Heart left ventricle (tissue), 16 donors: ENCODE results near the gene FTCD. TPM values are rescaled to one million over a fixed set of nuclear protein-coding genes. Genes with fewer than 3 reads are reported as not detected.

Experiments used
- ATAC-seq, 4 donors: fragments of 200-7000 bp; cut with Tn5 transposase; one replicate each; pipeline ENCODE4 v1.9.1; 2020 to 2022; ENCODE audit warnings: moderate library complexity in 4 of 4, mild to moderate bottlenecking in 3 of 4, moderate number of reproducible peaks in 1 of 4
- DNase-seq, 5 donors: peaks; one replicate each; pipeline ENCODE4 v3.0.0-alpha.2; 2020
- H3K27ac ChIP-seq, 12 donors: fragments of 200-600 bp; sonication (generic) in 4 of 12; one replicate each; pipeline versions ENCODE4 v1.5.0 to v1.8.0; 2016 to 2022; ENCODE audit warnings: mild to moderate bottlenecking in 2 of 12
- H3K27me3 ChIP-seq, 9 donors: fragments of 200-600 bp; sonication (generic) in 2 of 9; one replicate each; pipeline versions ENCODE4 v1.5.1 to v1.8.0; 2016 to 2022; ENCODE audit warnings: mild to moderate bottlenecking in 3 of 9
- H3K36me3 ChIP-seq, 9 donors: fragments of 200-600 bp; sonication (generic) in 2 of 9; one replicate each; pipeline versions ENCODE4 v1.5.0 to v1.8.0; 2018 to 2022; ENCODE audit warnings: mild to moderate bottlenecking in 2 of 9
- H3K4me1 ChIP-seq, 12 donors: fragments of 200-600 bp; sonication (generic) in 4 of 12; one replicate each; pipeline versions ENCODE4 v1.5.0 to v1.8.0; 2016 to 2022; ENCODE audit warnings: mild to moderate bottlenecking in 3 of 12
- H3K4me3 ChIP-seq, 12 donors: fragments of 200-600 bp; sonication (generic) in 4 of 12; one replicate each; pipeline versions ENCODE4 v1.5.0 to v1.8.0; 2017 to 2022; ENCODE audit warnings: mild to moderate bottlenecking in 9 of 12, moderate library complexity in 4 of 12
- H3K9me3 ChIP-seq, 12 donors: fragments of 200-600 bp; sonication (generic) in 4 of 12; one replicate each; pipeline versions ENCODE4 v1.5.0 to v1.8.0; 2016 to 2022; ENCODE audit warnings: mild to moderate bottlenecking in 1 of 12
- CTCF ChIP-seq, 12 donors: fragments of 200-600 bp; sonication (generic) in 4 of 12; IDR thresholded peaks; one replicate each; pipeline versions ENCODE4 v1.5.0 to v1.8.0; 2018 to 2022; ENCODE audit warnings: antibody characterized with exemption in 12 of 12, mild to moderate bottlenecking in 5 of 12
- POLR2A ChIP-seq, 2 donors: fragments of 450-650 bp; IDR thresholded peaks; one replicate each; pipeline ENCODE4 v1.6.1; 2017; ENCODE audit warnings: antibody characterized with exemption in 2 of 2, mild to moderate bottlenecking in 2 of 2, moderate library complexity in 2 of 2
- WGBS, 4 donors: extraction: QIAGEN DNeasy Blood & Tissue Kit in 2 of 4; methylation state at CpG; one replicate each; pipeline versions ENCODE4 v1.1.5 to v1.1.7; 2013 to 2018; 5-methylcytosine and 5-hydroxymethylcytosine counted together
- intact Hi-C, 10 donors: fragments of 100-400 bp; cut with DNase I; formaldehyde crosslinking; loops; one replicate each; pipeline versions ENCODE4 v1.11.1 to v1.14.2; 2022
- polyA plus RNA-seq, 2 donors: library from polyadenylated mRNA; stranded (reverse); fragments of 200-250 nt; gene quantifications; one replicate each; pipeline ENCODE4 v1.2.3, GENCODE V29; 2013
- total RNA-seq, 9 donors: library from RNA; depleted of rRNA in 2 of 9; stranded (reverse); fragments of >200 nt in 2 of 9; fragmentation: NEBNext Ultra II Directional in 3 of 9; extraction: Animal tissue kit (Norgen Biotek cat#: 25700) in 3 of 9; gene quantifications; one replicate each; pipeline versions ENCODE4 v1.1.0 to v1.2.4, GENCODE V29; 2016 to 2023
- donor health status: ischemic (EF 13 %, LVEDD 7.1; RV severe dilation, severe dysfunction).
- donor health status: healthy with polysubstance abuse.
- donor health status: DM: no; HTN: yes; CAD: no.
- donor health status: DM: no; HTN: no; CAD: no.
- donor health status: ischemic (EF 25% LVEDD 6.9; RV normal size, moderate dysfunction).
- donor health status: ischemic (EF 25% LVEDD 5.7; RV mildly dilated, moderate dysfunction).
- donor health status: healthy.
- donor health status: DM: yes; HTN: yes; CAD: no.
- donor health status: ischemic (EF 35%, LVEDD 5.7; RV mildly dilated, moderate dysfunction).
- donor health status: nonischemic (EF 11% LVEDD 7.7; RV severe dilation, severe dysfunction).
- donor health status: DM: yes; HTN: yes; CAD: no.
- donor health status: PGD.
- donor health status: ischemic (EF 29% LVEDD 5.4; RV normal size, mild dysfunction).
- donor health status: nonischemic (EF 23%, LVEDD 6.1; RV moderate dilation, normal function).

Gene FTCD
- total and polyA plus RNA-seq, 11 donors, result 0.17 to 3.1 (median 1.2) TPM; not detected in 1

GRCh38 chr21:46131838-46132651, 23.3 kb downstream of the FTCD start:
- intact Hi-C loops, result no loop called here
- Histone ChIP-seq H3K4me1 (peaks cover 0 to 21% (median 5%) of the 10 kb centered on the region in 12 donors), H3K9me3 (no peaks in the 10 kb centered on the region), H3K4me3 (no peak overlapping the region), H3K27me3 (no peaks in the 10 kb centered on the region), H3K36me3 (peaks cover 0 to 16% (median 3%) of the 10 kb centered on the region in 9 donors), H3K27ac (peak overlapping the region in 1 of 12 donors; percentile 17)
- WGBS, 4 donors, result 95 to 96% (median 96%) methylated on average over 63 to 85 of the region's 85 CpGs
- no peak for TF ChIP-seq CTCF (IDR thresholded peaks at IDR 0.05)
- peak in 3 of 5 donors; percentile 30 to 66 (median 30) for DNase-seq
- ATAC-seq, result no peak

- Histone ChIP-seq H3K36me3 (peaks cover 0 to 21% (median 9%) of the 10 kb centered on the region in 9 donors), H3K27me3 (no peaks in the 10 kb centered on the region), H3K9me3 (no peaks in the 10 kb centered on the region), H3K4me3 (no peak overlapping the region), H3K27ac (peak overlapping the region in 1 of 12 donors; percentile 47), H3K4me1 (peaks cover 0 to 21% (median 5%) of the 10 kb centered on the region in 12 donors)
- intact Hi-C loops, result no loop called here
- 83 to 92% (median 86%) methylated on average over 2 to 4 of the region's 4 CpGs; no CpG with 5 or more reads in 1 of the 4 donors for WGBS, 4 donors
- DNase-seq (no peak), ATAC-seq (no peak)
- no peak for TF ChIP-seq CTCF (IDR thresholded peaks at IDR 0.05)
- no peak for TF ChIP-seq POLR2A (IDR thresholded peaks at IDR 0.05)
These were observed 23.9 kb downstream of the FTCD start for GRCh38 chr21:46131588-46131837.

- TF ChIP-seq POLR2A (IDR thresholded peaks at IDR 0.05) (no peak), CTCF (IDR thresholded peaks at IDR 0.05) (no peak)
- H3K27ac ChIP-seq, result peak overlapping the region in 1 of 12 donors; percentile 47
- H3K4me3 ChIP-seq, result no peak overlapping the region
- ATAC-seq (no peak), DNase-seq (peak in 3 of 5 donors; percentile 39 to 63 (median 41))
- H3K36me3 ChIP-seq, result peaks cover 0 to 26% (median 11%) of the 10 kb centered on the region in 9 donors
- no peaks in the 10 kb centered on the region for H3K27me3 ChIP-seq
- peaks cover 0 to 18% (median 5%) of the 10 kb centered on the region in 12 donors for H3K4me1 ChIP-seq
- no peaks in the 10 kb centered on the region for H3K9me3 ChIP-seq
- intact Hi-C loops, result no loop called here
- WGBS, 4 donors, result 61 to 71% (median 65%) methylated on average over 10 to 22 of the region's 22 CpGs
These were observed 24.4 kb downstream of the FTCD start for GRCh38 chr21:46130831-46131587.
